Stomach (tissue), 4 donors: ENCODE measurements around the gene PTCSC3.

Experiments used
- CTCF ChIP-seq, 7 experiments: fragments of 450-650 bp in 4 of 7; fragments of 200-600 bp in 3 of 7; sonication (generic) in 3 of 7; IDR thresholded peaks; one replicate each; pipeline ENCODE4 v1.5.1; 2016 to 2019; ENCODE audit warnings: antibody characterized with exemption in 7 of 7, control low read depth in 2 of 7, mild to moderate bottlenecking in 1 of 7
- POLR2A ChIP-seq, 4 donors: fragments of 450-650 bp; IDR thresholded peaks; one replicate each; pipeline ENCODE4 v1.6.1; 2016; ENCODE audit warnings: antibody characterized with exemption in 4 of 4, control low read depth in 2 of 4, mild to moderate bottlenecking in 1 of 4, moderate library complexity in 1 of 4

- TF ChIP-seq CTCF (IDR thresholded peaks at IDR 0.05) (no peak), POLR2A (IDR thresholded peaks at IDR 0.05) (no peak)
Observed at GRCh38 chr14:36105401-36105800, 71.1 kb downstream of the PTCSC3 start.
